D721Med (cell line): Measurements from ENCODE around the gene MAP4K4.

ENCODE experiments used
- DNase-seq: peaks from one replicate; pipeline ENCODE4 v3.0.0; 2011; ENCODE audit warnings: low spot score; ENCODE audit not compliant: insufficient read length
- FAIRE-seq: peaks from 2 replicates; lab custom pipeline; 2011; peaks lifted over from hg19 to GRCh38; lab: Jason Lieb, UNC
- TF ChIP-seq, protein P1 (sequence below): IDR thresholded peaks from 2 replicates; pipeline ENCODE4 v1.5.1; 2012; ENCODE audit warnings: mild to moderate bottlenecking, control low read depth; ENCODE audit not compliant: insufficient read depth; ENCODE audit errors: missing control alignments

Gene MAP4K4

DNA sequence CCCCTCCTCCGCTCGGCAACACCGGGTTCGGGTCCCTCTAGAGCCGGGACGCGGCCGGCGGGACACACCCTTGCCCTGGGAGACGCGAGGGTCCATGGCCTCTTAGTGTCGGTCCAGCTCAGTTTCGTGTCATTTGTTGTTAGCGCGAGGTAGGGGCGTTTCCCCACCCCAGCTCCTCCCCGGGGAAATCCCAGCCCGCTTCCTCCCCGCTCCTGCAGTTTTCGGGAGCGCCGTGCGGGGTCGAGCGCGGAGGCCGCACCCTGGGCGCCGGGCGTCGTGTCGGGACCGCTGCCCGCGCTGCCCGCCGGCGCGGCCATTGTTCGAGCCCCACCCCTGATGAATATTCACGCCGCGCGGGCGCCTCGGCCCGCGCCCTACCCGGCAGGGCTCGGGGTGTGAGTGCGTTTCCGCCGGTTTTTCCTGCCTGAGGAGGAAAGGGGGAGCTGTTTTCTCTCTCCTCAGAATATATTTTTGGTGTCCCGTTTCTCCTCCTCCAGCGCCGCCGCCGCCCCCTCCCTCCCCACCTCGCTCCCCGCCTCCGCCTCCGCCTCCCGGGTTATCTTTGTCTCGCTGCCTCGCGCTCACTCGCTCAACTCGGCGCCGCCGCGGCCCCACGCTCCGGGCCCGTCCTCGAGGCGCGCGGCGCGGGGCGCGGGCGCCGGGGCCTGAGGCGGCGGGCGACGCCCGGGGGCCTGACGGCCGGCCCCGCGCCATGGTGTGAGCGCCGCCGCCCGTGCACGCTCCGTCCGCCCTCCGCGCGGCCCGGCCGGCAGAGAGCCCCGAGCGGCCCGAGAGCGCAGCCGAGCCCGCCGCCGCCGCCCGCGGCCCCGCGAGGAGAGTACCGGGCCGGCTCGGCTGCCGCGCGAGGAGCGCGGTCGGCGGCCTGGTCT is at the start of gene MAP4K4:
TSS of gene MAP4K4 (plus strand) at position 584 of the 890 bp plus-strand sequence. CDS start 374 bp downstream, outside the sequence.
- FAIRE-seq = no peak
- TF ChIP-seq, protein P1, sequence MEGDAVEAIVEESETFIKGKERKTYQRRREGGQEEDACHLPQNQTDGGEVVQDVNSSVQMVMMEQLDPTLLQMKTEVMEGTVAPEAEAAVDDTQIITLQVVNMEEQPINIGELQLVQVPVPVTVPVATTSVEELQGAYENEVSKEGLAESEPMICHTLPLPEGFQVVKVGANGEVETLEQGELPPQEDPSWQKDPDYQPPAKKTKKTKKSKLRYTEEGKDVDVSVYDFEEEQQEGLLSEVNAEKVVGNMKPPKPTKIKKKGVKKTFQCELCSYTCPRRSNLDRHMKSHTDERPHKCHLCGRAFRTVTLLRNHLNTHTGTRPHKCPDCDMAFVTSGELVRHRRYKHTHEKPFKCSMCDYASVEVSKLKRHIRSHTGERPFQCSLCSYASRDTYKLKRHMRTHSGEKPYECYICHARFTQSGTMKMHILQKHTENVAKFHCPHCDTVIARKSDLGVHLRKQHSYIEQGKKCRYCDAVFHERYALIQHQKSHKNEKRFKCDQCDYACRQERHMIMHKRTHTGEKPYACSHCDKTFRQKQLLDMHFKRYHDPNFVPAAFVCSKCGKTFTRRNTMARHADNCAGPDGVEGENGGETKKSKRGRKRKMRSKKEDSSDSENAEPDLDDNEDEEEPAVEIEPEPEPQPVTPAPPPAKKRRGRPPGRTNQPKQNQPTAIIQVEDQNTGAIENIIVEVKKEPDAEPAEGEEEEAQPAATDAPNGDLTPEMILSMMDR = peak; percentile 19
- no peak for DNase-seq

- TF ChIP-seq, protein P1 = no peak
- DNase-seq = no peak
- no peak for FAIRE-seq
Measured at GRCh38 chr2:101653469-101653868, 44.0 kb upstream of the MAP4K4 start.

DNA sequence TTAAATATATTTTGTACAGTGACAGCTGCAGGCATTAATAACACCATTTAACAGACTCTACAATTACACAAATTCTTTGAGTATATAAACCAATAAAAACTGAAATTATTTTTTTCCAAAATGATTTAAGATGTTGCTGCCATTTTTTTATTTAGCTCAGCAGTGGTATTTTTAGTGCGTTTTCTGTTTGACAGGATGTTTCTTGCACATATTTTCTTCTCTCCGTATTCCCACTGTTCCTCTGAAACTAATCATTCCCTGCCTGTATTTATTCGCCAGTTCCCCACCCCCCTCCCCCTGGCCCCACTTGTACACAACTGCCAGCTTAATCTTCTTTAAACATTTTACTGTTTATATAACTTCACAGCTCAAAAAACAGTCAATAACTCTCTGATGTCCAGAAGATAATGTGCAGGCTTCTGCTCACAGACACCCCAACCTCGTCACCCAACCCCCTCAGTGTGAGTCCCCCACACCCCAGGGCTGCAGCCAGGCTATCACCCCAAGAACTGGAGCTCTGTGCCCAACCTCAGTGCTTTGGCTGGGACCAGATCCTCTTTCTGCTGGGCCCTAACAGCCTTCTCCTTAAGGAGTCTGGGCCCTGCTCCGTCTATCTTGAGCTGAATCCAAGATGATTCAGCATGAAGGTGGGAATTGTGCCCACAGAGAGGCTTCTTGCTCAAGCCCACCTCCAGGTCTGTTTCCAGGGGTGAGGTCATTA is 41.6 kb upstream of the MAP4K4 start:
- no peak for DNase-seq
- TF ChIP-seq, protein P1 = no peak
- no peak for FAIRE-seq

- TF ChIP-seq, protein P1 = no peak
- FAIRE-seq (no peak), DNase-seq (no peak)
Measured at GRCh38 chr2:101657787-101658186, 39.7 kb upstream of the MAP4K4 start.

DNA sequence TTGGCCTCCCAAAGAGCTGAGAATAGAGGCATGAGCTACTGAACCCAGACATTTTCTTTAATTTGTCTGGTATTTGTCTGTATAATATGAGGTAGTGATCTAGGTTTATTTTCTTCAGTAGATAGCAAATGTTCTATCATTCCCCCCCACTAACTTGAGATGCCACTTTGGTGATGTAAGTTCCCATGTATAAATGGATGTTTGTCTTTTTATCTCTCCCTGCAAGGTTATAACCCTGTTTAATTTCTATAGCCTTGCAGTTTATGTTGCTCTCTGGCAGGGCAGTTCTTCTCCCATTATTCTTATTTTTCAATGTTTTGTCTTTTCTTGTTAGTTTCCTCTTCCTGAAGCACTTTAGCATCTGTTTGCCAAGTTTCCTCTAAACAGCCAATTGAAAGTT is 39.1 kb upstream of the MAP4K4 start:
- FAIRE-seq = no peak
- TF ChIP-seq, protein P1 = no peak
- DNase-seq = no peak

GRCh38 chr2:101665312-101665711 is 32.2 kb upstream of the MAP4K4 start:
- DNase-seq (no peak), FAIRE-seq (no peak)
- TF ChIP-seq, protein P1 = no peak

GRCh38 chr2:101667823-101668222 is 29.7 kb upstream of the MAP4K4 start:
- DNase-seq (no peak), FAIRE-seq (no peak)
- TF ChIP-seq, protein P1 = no peak
